Measurements from ENCODE around the gene SASH3. TPM values are rescaled to one million over a fixed set of nuclear protein-coding genes. Genes with fewer than 3 reads are reported as not detected.

The SASH3 gene
- total and polyA plus RNA-seq, 2 donors (not counting 1 experiment from before 2014, with no cell fraction given) = not detected

Other genes starting within 250 kb of the SASH3 start
- gene OCRL, start 239.7 kb upstream of the SASH3 start, total RNA-seq = 17.7 and 23.0 TPM in 2 replicates
- gene OCRL, start 239.7 kb upstream of the SASH3 start, polyA plus RNA-seq = 28.7 and 32.1 TPM in 2 replicates
- 0.17 and 3.6 TPM in 2 replicates for gene APLN, start 125.0 kb upstream of the SASH3 start, total RNA-seq
- gene APLN, start 125.0 kb upstream of the SASH3 start, polyA plus RNA-seq = 0.58 and 2.4 TPM in 2 replicates
- gene XPNPEP2, start 41.0 kb upstream of the SASH3 start, total RNA-seq = 0.17 and 1.5 TPM in 2 replicates
- gene XPNPEP2, start 41.0 kb upstream of the SASH3 start, polyA plus RNA-seq = 0.16 and 0.61 TPM in 2 replicates
- 13.6 and 21.8 TPM in 2 replicates for gene ZDHHC9, start 63.9 kb downstream of the SASH3 start, total RNA-seq
- gene ZDHHC9, start 63.9 kb downstream of the SASH3 start, polyA plus RNA-seq = 38.2 and 38.4 TPM in 2 replicates
- 15.0 and 17.5 TPM in 2 replicates for gene UTP14A, start 126.2 kb downstream of the SASH3 start, total RNA-seq
- 15.6 and 20.3 TPM in 2 replicates for gene UTP14A, start 126.2 kb downstream of the SASH3 start, polyA plus RNA-seq
- gene BCORL1, start 202.7 kb downstream of the SASH3 start, total RNA-seq = 1.3 and 2.8 TPM in 2 replicates
- 1.1 and 1.3 TPM in 2 replicates for gene BCORL1, start 202.7 kb downstream of the SASH3 start, polyA plus RNA-seq

Data from fibroblast of lung (primary cell).